Uterus (tissue), 4 donors: ENCODE results near the gene STYXL1. TPM values are rescaled to one million over a fixed set of nuclear protein-coding genes. Genes with fewer than 3 reads are reported as not detected.
A peak's percentile ranks its signal among the peaks of the same experiment; 100 is the strongest.
"Not testable (repeated sequence)": the region's sequence is repeated elsewhere in the genome, so short reads cannot be mapped to it uniquely, and the experiment has no call there.

Source experiments
- DNase-seq, 2 donors: peaks; one replicate each; pipeline ENCODE4 v3.0.0-alpha.2; 2019 to 2020
- H3K27ac ChIP-seq, 2 donors: fragments of 200-600 bp; sonication (generic); 1 replicate in 1 of 2; 2 replicates in 1 of 2; pipeline ENCODE4 v1.5.1; 2016 to 2018
- H3K27me3 ChIP-seq, 2 donors: fragments of 200-600 bp; sonication (generic); one replicate each; pipeline ENCODE4 v1.5.1; 2018 to 2019; ENCODE audit warnings: control low read depth in 1 of 2
- H3K36me3 ChIP-seq, 2 donors: fragments of 200-600 bp; sonication (generic); one replicate each; pipeline ENCODE4 v1.5.1; 2019; ENCODE audit warnings: control low read depth in 1 of 2
- H3K4me1 ChIP-seq, 2 donors: fragments of 200-600 bp; sonication (generic); one replicate each; pipeline ENCODE4 v1.5.1; 2018 to 2019; ENCODE audit warnings: control low read depth in 1 of 2
- H3K4me3 ChIP-seq, 2 donors: fragments of 200-600 bp; sonication (generic); 1 replicate in 1 of 2; 2 replicates in 1 of 2; pipeline ENCODE4 v1.5.1; 2018 to 2019; ENCODE audit warnings: mild to moderate bottlenecking in 1 of 2
- H3K9me3 ChIP-seq, 2 donors: fragments of 200-600 bp; sonication (generic); one replicate each; pipeline ENCODE4 v1.5.1; 2019; ENCODE audit warnings: control low read depth in 1 of 2
- POLR2A ChIP-seq, 2 donors: fragments of 450-650 bp; IDR thresholded peaks; one replicate each; pipeline ENCODE4 v1.6.1; 2016; ENCODE audit warnings: antibody characterized with exemption in 2 of 2, mild to moderate bottlenecking in 1 of 2, moderate library complexity in 1 of 2
- intact Hi-C: fragments of 100-400 bp; cut with DNase I; formaldehyde crosslinking; loops from one replicate; pipeline ENCODE4 v1.15.1; 2023; ENCODE audit warnings: low total_unique reads
- total RNA-seq, 4 donors: library from RNA; depleted of rRNA in 3 of 4; stranded (reverse); fragments of >200 nt in 3 of 4; gene quantifications; one replicate each; pipeline versions ENCODE4 v1.1.0 to v1.2.4, GENCODE V29; 2014 to 2023
- TF ChIP-seq, protein P1 (sequence below), 4 experiments: fragments of 200-600 bp in 2 of 4; fragments of 450-650 bp in 2 of 4; sonication (generic) in 2 of 4; IDR thresholded peaks; one replicate each; pipeline ENCODE4 v1.5.1; 2016 to 2019; ENCODE audit warnings: antibody characterized with exemption in 4 of 4, mild to moderate bottlenecking in 2 of 4, moderate library complexity in 1 of 4
- donor health status: DM: yes; HTN: yes; CAD: no.

Gene STYXL1
- total RNA-seq, 4 donors from 2014 or later = 4.4 to 27.3 (median 14.1) TPM

DNA sequence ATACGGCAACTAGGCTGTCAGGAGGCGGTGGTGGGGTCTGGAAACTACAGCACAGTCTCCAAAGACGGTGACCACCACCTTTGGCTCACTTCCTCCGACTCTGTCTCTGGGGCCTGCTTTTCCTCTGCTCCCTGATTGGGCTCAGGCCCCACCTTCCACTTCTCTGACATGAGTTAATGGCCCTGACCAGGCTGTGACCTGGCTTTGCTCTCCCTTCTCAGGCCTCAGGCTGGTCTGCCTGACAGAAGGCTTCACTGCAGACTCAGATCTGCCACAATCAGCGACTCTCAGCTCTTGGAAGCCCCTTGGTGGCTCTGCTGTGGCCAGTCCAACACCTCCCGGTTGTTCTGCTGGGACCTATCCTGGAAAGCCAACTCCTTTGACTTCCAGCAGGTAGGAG lies 7.7 kb downstream of the STYXL1 start:
- Histone ChIP-seq H3K27ac (no peak overlapping the region), H3K36me3 (no peaks in the 10 kb centered on the region), H3K4me3 (no peak overlapping the region), H3K9me3 (no peaks in the 10 kb centered on the region), H3K27me3 (no peaks in the 10 kb centered on the region), H3K4me1 (no peaks in the 10 kb centered on the region)
- TF ChIP-seq, protein P1, sequence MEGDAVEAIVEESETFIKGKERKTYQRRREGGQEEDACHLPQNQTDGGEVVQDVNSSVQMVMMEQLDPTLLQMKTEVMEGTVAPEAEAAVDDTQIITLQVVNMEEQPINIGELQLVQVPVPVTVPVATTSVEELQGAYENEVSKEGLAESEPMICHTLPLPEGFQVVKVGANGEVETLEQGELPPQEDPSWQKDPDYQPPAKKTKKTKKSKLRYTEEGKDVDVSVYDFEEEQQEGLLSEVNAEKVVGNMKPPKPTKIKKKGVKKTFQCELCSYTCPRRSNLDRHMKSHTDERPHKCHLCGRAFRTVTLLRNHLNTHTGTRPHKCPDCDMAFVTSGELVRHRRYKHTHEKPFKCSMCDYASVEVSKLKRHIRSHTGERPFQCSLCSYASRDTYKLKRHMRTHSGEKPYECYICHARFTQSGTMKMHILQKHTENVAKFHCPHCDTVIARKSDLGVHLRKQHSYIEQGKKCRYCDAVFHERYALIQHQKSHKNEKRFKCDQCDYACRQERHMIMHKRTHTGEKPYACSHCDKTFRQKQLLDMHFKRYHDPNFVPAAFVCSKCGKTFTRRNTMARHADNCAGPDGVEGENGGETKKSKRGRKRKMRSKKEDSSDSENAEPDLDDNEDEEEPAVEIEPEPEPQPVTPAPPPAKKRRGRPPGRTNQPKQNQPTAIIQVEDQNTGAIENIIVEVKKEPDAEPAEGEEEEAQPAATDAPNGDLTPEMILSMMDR (IDR thresholded peaks at IDR 0.05) = no peak
- TF ChIP-seq POLR2A (IDR thresholded peaks at IDR 0.05) = no peak
- intact Hi-C loops = no loop called here
- no peak for DNase-seq

DNA sequence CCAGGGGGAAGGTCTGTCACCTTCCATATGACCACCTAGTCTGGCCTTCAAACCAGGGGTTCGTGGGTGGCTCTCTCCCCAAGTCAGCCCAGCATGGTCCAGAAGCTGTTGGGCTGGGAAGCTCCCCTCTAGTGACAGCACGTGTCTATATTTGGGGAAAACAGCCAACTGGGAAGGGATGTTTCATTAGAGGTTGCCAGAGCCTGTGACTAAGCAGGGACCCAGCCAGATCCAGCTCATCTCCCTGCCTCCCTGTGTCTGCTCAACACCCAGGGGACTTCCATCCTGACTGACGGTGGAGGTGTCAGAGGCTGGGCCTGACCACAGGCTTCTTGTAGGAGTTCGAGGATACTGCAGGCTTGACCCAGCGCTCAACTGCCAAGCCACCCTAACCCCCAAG lies 10.5 kb downstream of the STYXL1 start:
- DNase-seq = peak in 1 of 2 donors; percentile 27
- no peak overlapping the region for H3K27ac ChIP-seq
- H3K9me3 ChIP-seq = no peaks in the 10 kb centered on the region
- H3K36me3 ChIP-seq = no peaks in the 10 kb centered on the region
- no peaks in the 10 kb centered on the region for H3K27me3 ChIP-seq
- TF ChIP-seq, protein P1 (IDR thresholded peaks at IDR 0.05) = no peak
- TF ChIP-seq POLR2A (IDR thresholded peaks at IDR 0.05) = no peak
- no peaks in the 10 kb centered on the region for H3K4me1 ChIP-seq
- no peak overlapping the region for H3K4me3 ChIP-seq
- intact Hi-C loops = no loop called here

DNA sequence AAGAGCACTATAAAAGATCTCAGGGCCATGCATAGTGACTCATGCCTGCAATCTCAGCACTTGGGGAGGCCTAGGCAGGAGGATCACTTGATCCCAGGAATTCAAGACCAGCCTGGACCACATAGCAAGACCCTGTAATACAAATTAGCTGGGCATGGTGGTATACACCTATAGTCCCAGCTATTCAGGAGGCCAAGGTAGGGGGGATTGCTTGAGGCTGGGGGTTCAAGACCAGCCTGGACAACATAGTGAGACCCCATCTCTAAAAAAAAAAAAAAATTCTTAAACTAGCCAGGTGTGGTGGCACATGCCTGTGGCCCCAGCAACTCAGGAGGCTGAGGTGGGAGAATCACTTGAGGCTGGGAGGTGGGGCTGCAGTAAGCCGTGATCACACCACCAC lies 15.8 kb downstream of the STYXL1 start:
- intact Hi-C loops = no loop called here
- no peak for TF ChIP-seq POLR2A (IDR thresholded peaks at IDR 0.05)
- TF ChIP-seq, protein P1 (IDR thresholded peaks at IDR 0.05) = no peak
- H3K27me3 ChIP-seq = no peaks in the 10 kb centered on the region
- DNase-seq = no peak
- H3K4me3 ChIP-seq = no peak overlapping the region
- H3K9me3 ChIP-seq = no peaks in the 10 kb centered on the region
- H3K27ac ChIP-seq = no peak overlapping the region
- H3K4me1 ChIP-seq = no peaks in the 10 kb centered on the region
- no peaks in the 10 kb centered on the region for H3K36me3 ChIP-seq

DNA sequence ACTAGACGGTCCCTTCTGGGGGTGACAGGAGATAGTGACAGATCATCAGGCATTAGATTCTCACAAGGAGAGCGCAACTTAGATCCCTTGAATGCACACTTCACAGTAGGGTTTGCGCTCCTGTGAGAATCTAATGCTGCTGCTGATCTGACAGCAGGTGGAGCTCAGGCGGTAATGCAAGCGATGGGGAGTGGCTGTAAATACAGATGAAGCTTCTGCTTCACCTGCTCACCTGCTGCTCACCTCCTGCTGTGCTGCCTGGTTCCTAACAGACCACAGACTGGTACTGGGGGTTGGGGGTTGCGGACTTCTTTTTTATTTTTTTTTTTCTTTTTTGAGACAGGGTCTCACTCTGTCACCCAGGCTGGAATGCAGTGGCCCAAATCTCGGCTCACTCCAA lies 18.1 kb downstream of the STYXL1 start:
- not testable (repeated sequence) for H3K9me3 ChIP-seq, H3K27ac ChIP-seq, H3K27me3 ChIP-seq, DNase-seq, H3K4me3 ChIP-seq, H3K4me1 ChIP-seq, H3K36me3 ChIP-seq
- intact Hi-C loops = loop anchor here (10.0 kb wide), 1 partner anchor 165 kb away; no protein-coding TSS in a partner anchor

DNA sequence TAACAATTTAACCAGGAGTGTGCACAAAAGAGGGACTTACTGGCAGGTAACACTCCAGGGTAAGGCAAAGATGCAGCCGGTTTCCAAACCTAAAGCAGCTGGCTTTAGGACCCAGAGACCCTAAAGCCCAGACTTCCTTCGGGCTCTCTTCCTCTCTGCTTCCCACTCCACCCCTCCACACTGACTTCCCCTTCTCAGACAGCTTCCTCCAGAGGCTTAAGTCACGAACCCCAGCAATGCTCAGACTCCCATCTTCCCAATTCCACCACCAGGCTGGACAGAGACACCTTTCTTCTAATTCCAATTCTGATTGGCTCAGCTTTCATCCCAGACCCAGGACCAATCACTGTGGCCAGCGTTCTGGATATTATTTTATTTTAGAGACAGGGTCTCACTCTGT lies 24.8 kb downstream of the STYXL1 start:
- Histone ChIP-seq H3K4me3 (no peak overlapping the region), H3K9me3 (no peaks in the 10 kb centered on the region), H3K4me1 (no peaks in the 10 kb centered on the region), H3K36me3 (no peaks in the 10 kb centered on the region), H3K27ac (no peak overlapping the region), H3K27me3 (no peaks in the 10 kb centered on the region)
- DNase-seq = no peak
- TF ChIP-seq, protein P1 (IDR thresholded peaks at IDR 0.05) = no peak
- TF ChIP-seq POLR2A (IDR thresholded peaks at IDR 0.05) = no peak
- intact Hi-C loops = loop anchor here (10.0 kb wide), 1 partner anchor 158 kb away; no protein-coding TSS in a partner anchor
